ENCODE results near the gene EDC3.
A peak's percentile ranks its signal among the peaks of the same experiment; 100 is the strongest.
"Not testable (repeated sequence)": the region's sequence is repeated elsewhere in the genome, so short reads cannot be mapped to it uniquely, and the experiment has no call there.

EDC3 gene

GRCh38 chr15:74609938-74610301 is 85.9 kb downstream of the EDC3 start:
- no peak for DNase-seq (ENCODE audit: low spot score)

GRCh38 chr15:74608786-74609185 is 87.0 kb downstream of the EDC3 start:
- no peak for DNase-seq (ENCODE audit: low spot score)

GRCh38 chr15:74605795-74606150 is 90.1 kb downstream of the EDC3 start:
- no peak for DNase-seq (ENCODE audit: low spot score)

GRCh38 chr15:74604983-74605794 is 90.6 kb downstream of the EDC3 start:
- DNase-seq (ENCODE audit: low spot score): no peak

- DNase-seq (ENCODE audit: low spot score): no peak
Observed at GRCh38 chr15:74603789-74604705, 91.8 kb downstream of the EDC3 start.

- DNase-seq (ENCODE audit: low spot score): no peak
Observed at GRCh38 chr15:74603026-74603788, 92.6 kb downstream of the EDC3 start.

- no peak for DNase-seq (ENCODE audit: low spot score)
Observed at GRCh38 chr15:74599156-74599555, 96.7 kb downstream of the EDC3 start.

- peak; percentile 89 for DNase-seq (ENCODE audit: low spot score)
Observed at GRCh38 chr15:74598126-74598842, 97.5 kb downstream of the EDC3 start.

- DNase-seq (ENCODE audit: low spot score): not testable (repeated sequence)
Observed at GRCh38 chr15:74597146-74597705, 98.6 kb downstream of the EDC3 start.

GRCh38 chr15:74596736-74597135 is 99.1 kb downstream of the EDC3 start:
- not testable (repeated sequence) for DNase-seq (ENCODE audit: low spot score)

- no peak for DNase-seq (ENCODE audit: low spot score)
Observed at GRCh38 chr15:74595271-74595670, 100.6 kb downstream of the EDC3 start.

- no peak for DNase-seq (ENCODE audit: low spot score)
Observed at GRCh38 chr15:74594455-74594854, 101.4 kb downstream of the EDC3 start.

- DNase-seq (ENCODE audit: low spot score): no peak
Observed at GRCh38 chr15:74593122-74593521, 102.7 kb downstream of the EDC3 start.

- no peak for DNase-seq (ENCODE audit: low spot score)
Observed at GRCh38 chr15:74592222-74592621, 103.6 kb downstream of the EDC3 start.

- DNase-seq (ENCODE audit: low spot score): no peak
Observed at GRCh38 chr15:74589826-74590225, 106.0 kb downstream of the EDC3 start.

GRCh38 chr15:74585857-74586256 is 110.0 kb downstream of the EDC3 start:
- no peak for DNase-seq (ENCODE audit: low spot score)

- DNase-seq (ENCODE audit: low spot score): no peak
Observed at GRCh38 chr15:74585191-74585590, 110.6 kb downstream of the EDC3 start.

GRCh38 chr15:74584779-74585178 is 111.0 kb downstream of the EDC3 start:
- no peak for DNase-seq (ENCODE audit: low spot score)

- no peak for DNase-seq (ENCODE audit: low spot score)
Observed at GRCh38 chr15:74584204-74584603, 111.6 kb downstream of the EDC3 start.

Measured in RKO (cell line).